NCI-H748 treated with DMSO at 0.1 percent for 48 hours (cell line): ENCODE measurements around the gene PRSS27.

ENCODE experiments used
- DNase-seq: peaks from one replicate; lab custom pipeline; 2025; lab: John Stamatoyannopoulos, UW

Gene PRSS27

GRCh38 chr16:2751577-2752034 lies 31.6 kb upstream of the PRSS27 start:
- peak; percentile 36 for DNase-seq

- no peak for DNase-seq
These were observed 29.9 kb upstream of the PRSS27 start for GRCh38 chr16:2749936-2750335.

- DNase-seq, result no peak
These were observed 29.5 kb upstream of the PRSS27 start for GRCh38 chr16:2749476-2749875.

- no peak for DNase-seq
These were observed 28.9 kb upstream of the PRSS27 start for GRCh38 chr16:2748757-2749455.

GRCh38 chr16:2745961-2746360 lies 25.9 kb upstream of the PRSS27 start:
- DNase-seq, result no peak

GRCh38 chr16:2745116-2745890 lies 25.3 kb upstream of the PRSS27 start:
- no peak for DNase-seq

GRCh38 chr16:2744711-2745110 lies 24.7 kb upstream of the PRSS27 start:
- no peak for DNase-seq

- no peak for DNase-seq
These were observed 23.2 kb upstream of the PRSS27 start for GRCh38 chr16:2743007-2743810.

- no peak for DNase-seq
These were observed 22.4 kb upstream of the PRSS27 start for GRCh38 chr16:2742323-2743006.

GRCh38 chr16:2741168-2741567 lies 21.1 kb upstream of the PRSS27 start:
- no peak for DNase-seq

GRCh38 chr16:2740476-2740875 lies 20.5 kb upstream of the PRSS27 start:
- no peak for DNase-seq

- no peak for DNase-seq
These were observed 19.8 kb upstream of the PRSS27 start for GRCh38 chr16:2739625-2740430.

GRCh38 chr16:2738615-2739014 lies 18.6 kb upstream of the PRSS27 start:
- DNase-seq, result no peak

GRCh38 chr16:2737895-2738418 lies 17.9 kb upstream of the PRSS27 start:
- DNase-seq, result no peak

GRCh38 chr16:2737238-2737605 lies 17.2 kb upstream of the PRSS27 start:
- DNase-seq, result no peak

GRCh38 chr16:2736476-2737237 lies 16.6 kb upstream of the PRSS27 start:
- DNase-seq, result no peak

- no peak for DNase-seq
These were observed 15.0 kb upstream of the PRSS27 start for GRCh38 chr16:2734844-2735515.

GRCh38 chr16:2728034-2728433 lies 8.0 kb upstream of the PRSS27 start:
- DNase-seq, result no peak

- no peak for DNase-seq
These were observed 6.9 kb upstream of the PRSS27 start for GRCh38 chr16:2726923-2727322.
